ENCODE results near the gene ZNF426. TPM values are rescaled to one million over a fixed set of nuclear protein-coding genes. Genes with fewer than 3 reads are reported as not detected.
A peak's percentile ranks its signal among the peaks of the same experiment; 100 is the strongest.

The ZNF426 gene
- total RNA-seq, 1 experiment from 2014 or later: 18.1 TPM

- POLR2A ChIA-PET (ENCODE audit: low non-redundant PET): no interaction called here
- Histone ChIP-seq H3K9me3 (ENCODE audit: low read depth, low read length, poor library complexity, severe bottlenecking) (peaks cover 47% of the 10 kb centered on the region), H3K36me3 (ENCODE audit: insufficient read depth, low read length, poor library complexity, severe bottlenecking) (peaks cover 52% of the 10 kb centered on the region), H3K4me1 (ENCODE audit: insufficient read depth, low read length, poor library complexity, severe bottlenecking) (no peaks in the 10 kb centered on the region), H3K27me3 (replicated peaks; ENCODE audit: insufficient read depth, low read depth, low read length, poor library complexity) (no peaks in the 10 kb centered on the region), H3K27ac (ENCODE audit: low read depth, low read length, poor library complexity, severe bottlenecking) (no peak overlapping the region), H3K4me3 (ENCODE audit: low read depth, low read length, poor library complexity, severe bottlenecking) (no peak overlapping the region)
- no peak for DNase-seq (ENCODE audit: low spot score)
- intact Hi-C loops (cut with micrococcal nuclease; ENCODE audit: unreplicated experiment): no loop called here
- TF ChIP-seq CTCF (conservative IDR thresholded peaks at IDR 0.05; ENCODE audit: low read depth, low read length): no peak
- no peak for TF ChIP-seq EZH2 (IDR thresholded peaks at IDR 0.05; ENCODE audit: borderline replicate concordance, low read depth, low read length, poor library complexity, severe bottlenecking)
- CTCF ChIA-PET: no interaction called here
- no TSS peak for BruUV-seq (replicated peaks)
Observed at GRCh38 chr19:9535934-9536333, 2.5 kb downstream of the ZNF426 start.

- no TSS peak for BruUV-seq (replicated peaks)
- CTCF ChIA-PET: no interaction called here
- POLR2A ChIA-PET (ENCODE audit: low non-redundant PET): no interaction called here
- intact Hi-C loops (cut with micrococcal nuclease; ENCODE audit: unreplicated experiment): no loop called here
- no peak for DNase-seq (ENCODE audit: low spot score)
- H3K4me3 ChIP-seq (ENCODE audit: low read depth, low read length, poor library complexity, severe bottlenecking): no peak overlapping the region
- peaks cover 90% of the 10 kb centered on the region for H3K36me3 ChIP-seq (ENCODE audit: insufficient read depth, low read length, poor library complexity, severe bottlenecking)
- no peaks in the 10 kb centered on the region for H3K27me3 ChIP-seq (replicated peaks; ENCODE audit: insufficient read depth, low read depth, low read length, poor library complexity)
- H3K27ac ChIP-seq (ENCODE audit: low read depth, low read length, poor library complexity, severe bottlenecking): no peak overlapping the region
- H3K4me1 ChIP-seq (ENCODE audit: insufficient read depth, low read length, poor library complexity, severe bottlenecking): no peaks in the 10 kb centered on the region
- TF ChIP-seq CTCF (conservative IDR thresholded peaks at IDR 0.05; ENCODE audit: low read depth, low read length): no peak
- TF ChIP-seq EZH2 (IDR thresholded peaks at IDR 0.05; ENCODE audit: borderline replicate concordance, low read depth, low read length, poor library complexity, severe bottlenecking): no peak
- H3K9me3 ChIP-seq (ENCODE audit: low read depth, low read length, poor library complexity, severe bottlenecking): peaks cover 70% of the 10 kb centered on the region
Observed at GRCh38 chr19:9531933-9532332, 6.5 kb downstream of the ZNF426 start.

GRCh38 chr19:9528757-9529336 is 9.6 kb downstream of the ZNF426 start:
- Histone ChIP-seq H3K4me3 (ENCODE audit: low read depth, low read length, poor library complexity, severe bottlenecking) (no peak overlapping the region), H3K9me3 (ENCODE audit: low read depth, low read length, poor library complexity, severe bottlenecking) (peaks cover 75% of the 10 kb centered on the region), H3K4me1 (ENCODE audit: insufficient read depth, low read length, poor library complexity, severe bottlenecking) (no peaks in the 10 kb centered on the region), H3K27ac (ENCODE audit: low read depth, low read length, poor library complexity, severe bottlenecking) (no peak overlapping the region), H3K36me3 (ENCODE audit: insufficient read depth, low read length, poor library complexity, severe bottlenecking) (peaks cover 76% of the 10 kb centered on the region), H3K27me3 (replicated peaks; ENCODE audit: insufficient read depth, low read depth, low read length, poor library complexity) (no peaks in the 10 kb centered on the region)
- no peak for DNase-seq (ENCODE audit: low spot score)
- TF ChIP-seq CTCF (conservative IDR thresholded peaks at IDR 0.05; ENCODE audit: low read depth, low read length) (no peak), EZH2 (IDR thresholded peaks at IDR 0.05; ENCODE audit: borderline replicate concordance, low read depth, low read length, poor library complexity, severe bottlenecking) (no peak)
- ChIA-PET POLR2A (ENCODE audit: low non-redundant PET) (no interaction called here), CTCF (no interaction called here)
- intact Hi-C loops (cut with micrococcal nuclease; ENCODE audit: unreplicated experiment): no loop called here
- TSS peak; percentile 11 for BruUV-seq (replicated peaks)
